ENCODE data around the gene ABCC8. TPM values are rescaled to one million over a fixed set of nuclear protein-coding genes. Genes with fewer than 3 reads are reported as not detected.

The ABCC8 gene
- polyA plus RNA-seq, 3 donors = not detected

GRCh38 chr11:17463546-17464174, 13.0 kb downstream of the ABCC8 start:
- Histone ChIP-seq H3K27me3 (ENCODE audit: control insufficient read depth in 2 of 2, insufficient read depth in 2 of 2, low read length in 2 of 2) (no peaks in the 10 kb centered on the region), H3K79me2 (ENCODE audit: insufficient read depth, low read length) (no peaks in the 10 kb centered on the region), H3K4me2 (replicated peaks; ENCODE audit: extremely low read depth, low read length, poor library complexity, severe bottlenecking) (no peak overlapping the region), H3K9ac (ENCODE audit: insufficient read depth, low read length, poor library complexity, severe bottlenecking) (no peak overlapping the region), H2AFZ (ENCODE audit: insufficient read depth, low read depth, low read length, poor library complexity, severe bottlenecking) (no peak overlapping the region), H4K20me1 (ENCODE audit: insufficient read depth, low read length) (no peaks in the 10 kb centered on the region), H3K9me3 (replicated peaks in 1 of 2; ENCODE audit: control insufficient read depth in 1 of 2, insufficient read depth in 1 of 2, low read length in 2 of 2) (no peaks in the 10 kb centered on the region), H3K4me3 (replicated peaks in 1 of 3; ENCODE audit: low read depth in 2 of 3, low read length in 3 of 3) (no peak overlapping the region), H3K4me1 (ENCODE audit: control insufficient read depth in 1 of 2, insufficient read depth in 2 of 2, low read length in 2 of 2) (no peaks in the 10 kb centered on the region), H3K36me3 (replicated peaks in 1 of 2; ENCODE audit: control insufficient read depth in 1 of 2, insufficient read depth in 2 of 2, low read length in 2 of 2) (no peaks in the 10 kb centered on the region), H3K27ac (ENCODE audit: low read depth in 1 of 2, low read length in 2 of 2) (no peak overlapping the region)
- Mint-ChIP-seq H3K27me3 (ENCODE audit: low read depth in 3 of 3) (peaks cover 0 to 1% (median 1%) of the 10 kb centered on the region in 3 donors), H3K4me1 (no peaks in the 10 kb centered on the region), H3K27ac (no peak overlapping the region), H3K9me3 (no peaks in the 10 kb centered on the region), H3K36me3 (no peaks in the 10 kb centered on the region), H3K4me3 (no peak overlapping the region)
- no peak for TF ChIP-seq CTCF (IDR thresholded peaks at IDR 0.05)
- DNase-seq = no peak
- WGBS (ENCODE audit: insufficient coverage) = 83% methylated on average over 4 of the region's 11 CpGs
- intact Hi-C loops (cut with micrococcal nuclease) = no loop called here

GRCh38 chr11:17462940-17463339, 13.7 kb downstream of the ABCC8 start:
- H3K27ac ChIP-seq (ENCODE audit: low read depth in 1 of 2, low read length in 2 of 2) = no peak overlapping the region
- Mint-ChIP-seq H3K27me3 (ENCODE audit: low read depth in 3 of 3) (peaks cover 0 to 4% (median 1%) of the 10 kb centered on the region in 3 donors), H3K27ac (no peak overlapping the region), H3K9me3 (no peaks in the 10 kb centered on the region), H3K36me3 (no peaks in the 10 kb centered on the region), H3K4me1 (peaks cover 2% of the 10 kb centered on the region), H3K4me3 (no peak overlapping the region)
- intact Hi-C loops (cut with micrococcal nuclease) = no loop called here
- H3K4me2 ChIP-seq (replicated peaks; ENCODE audit: extremely low read depth, low read length, poor library complexity, severe bottlenecking) = no peak overlapping the region
- no peak for TF ChIP-seq CTCF (IDR thresholded peaks at IDR 0.05)
- H3K27me3 ChIP-seq (ENCODE audit: control insufficient read depth in 2 of 2, insufficient read depth in 2 of 2, low read length in 2 of 2) = no peaks in the 10 kb centered on the region
- H3K9ac ChIP-seq (ENCODE audit: insufficient read depth, low read length, poor library complexity, severe bottlenecking) = no peak overlapping the region
- no peaks in the 10 kb centered on the region for H3K4me1 ChIP-seq (ENCODE audit: control insufficient read depth in 1 of 2, insufficient read depth in 2 of 2, low read length in 2 of 2)
- no peaks in the 10 kb centered on the region for H4K20me1 ChIP-seq (ENCODE audit: insufficient read depth, low read length)
- 89% methylated on average over 7 of the region's 13 CpGs for WGBS (ENCODE audit: insufficient coverage)
- no peaks in the 10 kb centered on the region for H3K36me3 ChIP-seq (replicated peaks in 1 of 2; ENCODE audit: control insufficient read depth in 1 of 2, insufficient read depth in 2 of 2, low read length in 2 of 2)
- no peak overlapping the region for H3K4me3 ChIP-seq (replicated peaks in 1 of 3; ENCODE audit: low read depth in 2 of 3, low read length in 3 of 3)
- H3K79me2 ChIP-seq (ENCODE audit: insufficient read depth, low read length) = no peaks in the 10 kb centered on the region
- no peak for DNase-seq
- no peaks in the 10 kb centered on the region for H3K9me3 ChIP-seq (replicated peaks in 1 of 2; ENCODE audit: control insufficient read depth in 1 of 2, insufficient read depth in 1 of 2, low read length in 2 of 2)
- H2AFZ ChIP-seq (ENCODE audit: insufficient read depth, low read depth, low read length, poor library complexity, severe bottlenecking) = no peak overlapping the region

Data from CD14-positive monocyte (primary cell).